ENCODE measurements around the gene ZNF638.

Gene ZNF638

DNA sequence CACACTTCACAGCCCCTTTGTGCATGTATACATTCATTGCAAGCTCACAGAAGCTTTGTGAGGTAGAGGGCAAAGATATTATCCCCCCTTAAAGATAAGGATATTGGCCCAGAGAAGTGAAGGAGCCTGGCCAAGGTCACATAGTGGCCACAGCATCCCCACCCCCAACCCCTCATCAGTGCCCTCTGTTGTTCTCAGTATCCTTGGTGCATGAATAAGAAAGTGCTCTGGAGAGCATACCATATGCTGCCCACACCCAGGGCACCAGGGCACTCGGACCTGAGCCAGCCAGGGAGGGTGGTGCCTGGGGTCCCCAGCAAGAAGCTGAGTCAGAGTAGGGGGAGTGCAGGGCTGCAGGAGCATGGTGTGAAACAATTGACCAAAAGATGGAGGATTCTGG lies 125.0 kb downstream of the ZNF638 start:
- DNase-seq = no peak

DNA sequence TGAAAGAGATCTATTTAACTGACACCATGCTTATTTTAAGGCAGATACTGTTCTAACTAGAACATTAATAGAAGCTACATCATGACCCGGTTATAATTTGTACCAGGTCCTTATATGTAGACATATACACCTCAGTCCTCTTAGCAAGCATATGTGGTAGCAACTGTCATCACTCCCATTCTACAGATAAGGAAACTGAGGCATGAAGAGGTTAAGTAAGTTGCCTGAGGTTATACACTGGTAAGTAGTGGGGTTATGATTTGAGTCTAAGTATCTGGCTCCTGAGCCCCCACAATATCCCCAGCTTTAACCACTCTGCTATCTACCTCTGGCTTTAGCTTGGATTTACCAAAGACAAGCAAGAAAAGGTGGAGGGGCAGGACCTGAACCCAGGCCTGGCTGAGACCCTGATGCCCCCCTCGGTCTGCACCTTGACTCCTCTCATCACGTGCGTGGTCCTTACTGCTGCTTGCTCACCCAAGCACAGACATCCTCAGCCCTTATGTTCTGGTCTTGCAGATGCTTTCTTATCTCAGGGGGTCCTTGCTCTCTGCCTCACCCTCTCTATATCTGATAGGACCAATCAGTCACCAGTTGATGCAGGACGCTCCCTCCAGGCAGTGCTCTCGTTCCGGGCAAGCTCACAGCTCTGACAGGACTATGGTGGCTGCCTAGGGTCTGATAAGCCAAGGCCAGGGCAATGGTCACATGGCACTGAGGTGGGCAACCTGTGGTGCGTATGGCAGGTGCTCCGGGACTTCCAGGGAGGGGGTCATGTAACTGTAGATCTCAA lies 125.7 kb downstream of the ZNF638 start:
- DNase-seq = no peak

DNA sequence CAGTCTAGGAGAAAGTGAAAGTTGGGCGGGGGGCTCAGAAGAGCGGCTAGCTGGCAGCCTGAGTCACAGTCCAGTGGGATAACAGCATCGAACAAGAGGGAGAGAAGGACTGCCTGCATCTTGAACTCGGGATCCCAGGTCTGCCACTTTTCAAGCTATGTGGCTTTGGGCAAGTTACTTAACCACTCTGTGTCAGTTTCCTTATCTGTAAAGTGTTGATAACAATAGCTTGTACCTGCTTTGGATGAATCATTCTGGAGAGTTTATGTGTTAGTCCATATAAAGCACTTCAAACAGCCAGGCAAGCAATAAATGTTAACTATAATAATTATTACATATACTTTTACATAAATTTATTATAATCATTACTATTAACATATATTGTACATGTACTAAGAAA lies 126.3 kb downstream of the ZNF638 start:
- no peak for DNase-seq

DNA sequence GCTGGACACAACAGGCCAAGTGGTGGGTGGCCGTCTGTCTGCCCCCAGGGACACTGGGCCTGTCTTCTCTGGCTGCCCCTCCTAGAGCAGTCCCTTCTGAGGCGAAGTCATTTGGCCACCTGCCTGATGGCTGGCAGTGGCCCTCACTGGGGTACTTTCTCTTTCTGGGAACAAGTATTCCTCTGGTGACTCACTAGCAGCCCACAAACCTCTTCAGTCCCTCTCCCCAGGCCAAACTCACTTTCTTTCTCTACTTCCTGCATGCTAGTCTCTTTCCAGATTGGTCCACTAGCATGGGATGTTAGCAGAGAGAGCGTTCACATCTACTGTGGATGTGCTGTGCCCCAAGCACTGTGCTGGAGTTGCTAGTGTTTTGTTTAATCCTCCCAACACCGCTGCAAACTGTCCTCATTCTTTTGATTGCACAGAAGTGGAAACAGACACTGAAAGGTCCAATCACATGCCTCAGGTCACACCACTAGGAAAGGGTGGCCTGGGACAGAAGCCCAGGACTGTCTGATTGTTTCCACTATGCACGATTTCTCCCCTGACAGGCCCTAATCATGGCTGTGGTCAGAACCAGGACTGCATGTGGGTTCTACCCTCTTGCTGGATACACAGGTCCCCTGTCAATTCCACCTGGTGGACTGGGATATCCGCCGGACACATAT lies 127.0 kb downstream of the ZNF638 start:
- no peak for DNase-seq

DNA sequence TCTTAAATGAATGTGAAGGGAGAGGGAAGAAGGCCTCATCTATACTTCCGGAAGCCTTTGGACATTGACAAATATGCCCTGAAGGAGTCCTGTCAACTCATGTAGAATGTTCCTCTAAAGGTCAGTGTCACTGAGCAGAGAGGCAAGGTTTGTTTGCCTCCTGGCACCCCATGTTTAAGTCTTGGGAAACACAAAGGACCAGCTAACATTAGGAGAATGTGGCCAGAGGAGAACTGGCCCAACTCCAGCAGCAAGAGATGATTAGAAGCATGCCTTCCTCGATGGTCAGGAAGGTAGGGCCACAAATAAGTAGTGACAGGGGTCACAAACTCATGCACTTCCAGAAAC lies 127.5 kb downstream of the ZNF638 start:
- DNase-seq = no peak

DNA sequence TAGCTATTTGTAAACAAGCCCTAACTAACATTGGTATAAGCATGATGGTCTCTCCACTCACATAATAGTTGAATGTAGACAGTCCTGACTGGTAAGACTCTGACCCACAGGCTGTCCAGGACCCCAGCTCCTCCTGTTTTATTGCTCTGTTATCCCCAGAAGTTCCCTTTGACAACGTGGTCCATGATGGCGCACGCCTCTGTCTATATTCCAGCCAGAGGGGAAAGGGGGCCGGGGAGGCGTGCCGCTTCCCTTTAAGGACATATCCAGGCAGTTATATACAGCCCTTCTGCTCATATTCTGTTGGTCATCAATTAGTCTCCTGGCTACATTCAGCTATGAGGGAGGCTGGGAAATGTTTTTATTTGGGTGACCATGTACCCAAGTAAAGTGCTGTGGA lies 128.5 kb downstream of the ZNF638 start:
- DNase-seq = no peak

DNA sequence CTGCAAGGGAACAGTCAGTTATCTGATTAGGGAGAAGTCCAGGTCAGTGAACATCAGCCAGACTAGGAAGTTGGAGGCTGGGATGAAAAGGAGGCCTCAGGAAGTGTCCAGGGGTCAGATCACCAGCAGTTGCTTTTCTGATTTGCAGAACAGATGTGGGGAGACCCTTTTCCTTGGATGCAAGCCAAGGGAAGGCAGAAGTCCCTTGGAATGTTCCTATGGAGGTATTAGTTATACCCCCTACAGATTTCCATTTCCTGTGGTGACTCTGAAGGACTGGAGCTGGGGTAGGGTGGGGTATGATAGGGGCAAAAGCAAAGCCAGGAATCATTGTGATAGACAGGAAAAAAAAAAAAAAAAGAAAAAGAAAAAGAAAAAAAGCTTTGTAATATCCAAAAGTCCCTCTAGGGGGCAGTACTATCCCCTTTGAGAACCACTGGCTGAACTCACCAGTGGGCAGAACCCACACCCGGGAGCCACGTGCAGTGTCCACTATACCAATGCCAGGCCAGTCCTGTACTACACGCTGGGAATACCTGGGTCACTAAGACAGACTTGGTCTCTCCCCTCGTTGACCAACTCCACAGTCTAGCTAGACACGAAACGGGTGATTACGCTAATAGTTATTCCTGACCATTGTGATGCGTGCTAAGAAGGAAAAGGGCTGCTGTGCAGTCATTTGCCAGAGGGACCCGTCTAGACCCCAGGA lies 129.2 kb downstream of the ZNF638 start:
- no peak for DNase-seq

DNA sequence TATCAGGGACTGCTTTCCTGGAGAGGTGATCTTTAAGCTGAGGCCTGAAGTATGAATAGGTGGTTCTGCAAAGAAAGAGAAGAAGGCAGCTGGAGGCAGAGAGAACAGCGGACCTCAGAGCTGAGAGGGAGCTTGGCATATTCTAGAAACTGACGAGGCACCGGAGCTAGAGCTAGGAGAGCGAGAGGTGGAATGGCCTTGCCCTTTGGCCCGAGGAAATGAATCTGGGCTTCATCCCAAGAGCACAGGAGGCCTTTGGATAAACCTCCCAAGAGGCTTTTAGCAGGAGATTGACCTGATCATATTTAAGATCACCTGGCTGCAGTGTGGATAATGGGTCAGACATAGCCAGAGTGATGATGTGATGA lies 129.7 kb downstream of the ZNF638 start:
- no peak for DNase-seq

DNA sequence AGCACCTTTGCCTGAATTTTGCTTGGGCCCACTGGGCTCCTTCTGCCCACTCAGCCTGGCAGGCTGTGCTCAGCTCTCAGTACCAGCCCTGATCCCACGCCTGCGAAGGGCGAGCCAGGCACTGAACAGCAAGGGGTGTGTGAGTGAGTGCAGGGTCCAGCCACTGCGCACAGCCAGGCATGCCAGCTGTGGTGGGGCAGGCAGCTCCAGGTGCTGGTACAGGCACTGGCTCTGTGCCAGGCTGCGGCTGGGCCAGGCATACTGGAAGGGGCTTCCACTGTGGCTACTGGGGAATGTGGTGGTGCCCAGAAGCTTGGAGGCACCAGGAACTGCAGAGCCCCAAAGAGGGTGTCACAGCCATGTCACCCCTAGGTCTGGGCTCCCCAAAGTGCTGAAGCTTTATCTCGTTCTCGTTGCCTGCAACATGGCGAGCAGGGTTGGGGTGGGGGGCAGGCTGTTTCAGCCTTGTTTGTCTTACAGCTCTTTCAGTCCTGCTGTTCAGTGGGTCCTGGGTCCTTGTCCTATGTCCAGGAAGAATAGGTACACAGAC lies 130.5 kb downstream of the ZNF638 start:
- no peak for DNase-seq

DNA sequence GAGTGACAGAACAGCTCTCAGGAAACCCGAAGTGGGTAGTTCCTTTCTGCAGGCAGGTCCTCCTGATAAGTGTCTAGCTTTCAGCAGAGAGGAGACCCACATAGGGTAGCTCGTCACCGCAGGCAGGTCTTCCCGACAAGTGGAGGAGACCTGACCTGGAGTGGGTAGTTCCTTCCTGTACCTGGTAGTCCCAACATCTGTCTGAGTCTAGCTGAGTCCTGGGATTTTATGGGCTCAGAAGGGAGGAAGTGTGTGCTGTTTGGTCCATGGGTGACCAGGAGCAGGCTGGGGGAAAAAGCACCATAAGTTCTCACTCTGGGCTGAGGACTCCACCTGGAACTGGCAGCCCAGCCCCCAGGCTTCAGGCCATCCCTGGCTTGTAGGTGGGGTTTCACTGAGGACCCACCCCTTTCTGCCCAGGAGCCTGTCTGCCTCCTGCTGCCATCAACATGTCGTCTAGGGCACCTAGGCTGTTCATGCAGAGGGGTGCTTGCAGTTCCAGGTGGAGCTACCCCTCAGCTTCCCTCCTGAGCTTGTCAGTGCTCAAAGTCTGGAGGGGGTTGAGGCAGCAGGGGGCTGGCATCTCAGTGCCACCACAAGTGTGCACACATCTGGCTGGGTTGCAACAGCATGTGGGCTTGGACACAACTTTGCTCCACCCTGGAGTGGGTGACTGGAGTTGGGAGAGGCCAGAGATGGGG lies 131.2 kb downstream of the ZNF638 start:
- DNase-seq = no peak

DNA sequence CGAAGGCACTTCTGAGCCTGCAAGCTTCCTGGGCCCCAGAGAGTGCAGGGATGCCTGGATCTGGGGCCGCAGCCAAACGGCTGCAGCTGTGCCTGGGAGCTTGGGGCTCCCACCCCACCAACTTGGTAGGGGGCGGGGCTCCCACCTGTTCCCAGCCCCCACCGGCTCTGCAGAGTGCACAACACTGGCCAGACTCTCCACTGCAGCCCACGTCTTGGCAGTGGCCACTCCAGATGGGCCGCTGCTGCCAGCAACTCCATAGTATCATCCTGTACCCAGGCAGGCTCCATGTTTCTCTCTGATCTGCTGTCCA lies 131.7 kb downstream of the ZNF638 start:
- no peak for DNase-seq

DNA sequence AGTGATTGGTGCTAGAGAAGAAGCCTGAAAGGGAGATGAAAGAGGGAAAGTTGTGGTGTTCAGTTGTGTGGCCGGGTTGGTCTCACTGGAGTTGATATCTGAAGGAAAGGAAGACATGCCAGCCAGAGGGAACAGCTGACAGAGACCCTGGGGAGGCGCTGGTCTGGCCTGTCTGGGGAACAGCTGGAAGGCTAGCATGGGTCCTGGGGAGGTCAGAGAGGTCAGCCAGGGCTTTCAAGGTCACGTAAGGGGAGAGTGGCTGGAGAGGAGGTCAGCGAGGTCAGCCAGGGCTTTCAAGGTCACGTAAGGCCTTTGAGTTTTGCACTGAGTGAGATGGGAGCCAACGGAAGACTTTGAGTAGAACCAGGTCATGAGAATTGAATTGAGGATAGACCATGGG lies 132.8 kb downstream of the ZNF638 start:
- DNase-seq = no peak

DNA sequence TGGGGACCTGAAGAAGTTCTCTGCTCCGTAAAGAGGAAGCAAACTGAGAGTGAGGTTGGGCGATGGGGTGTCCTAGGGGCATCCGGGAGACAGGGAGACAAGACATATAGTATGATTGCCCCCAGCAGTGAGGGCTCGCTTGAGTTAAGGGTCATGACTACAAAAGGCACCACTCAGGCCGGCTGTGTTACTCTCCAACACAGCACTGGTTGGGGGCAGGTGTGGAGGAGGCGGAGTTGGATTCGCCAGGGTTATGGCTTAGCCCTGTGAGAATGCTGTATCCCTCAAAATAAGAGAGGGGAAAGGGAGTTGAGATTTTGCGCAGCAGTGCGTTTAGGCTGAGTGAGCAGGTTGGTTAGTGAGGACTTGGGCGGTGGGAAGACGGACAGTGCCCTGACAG lies 133.8 kb downstream of the ZNF638 start:
- DNase-seq = no peak

DNA sequence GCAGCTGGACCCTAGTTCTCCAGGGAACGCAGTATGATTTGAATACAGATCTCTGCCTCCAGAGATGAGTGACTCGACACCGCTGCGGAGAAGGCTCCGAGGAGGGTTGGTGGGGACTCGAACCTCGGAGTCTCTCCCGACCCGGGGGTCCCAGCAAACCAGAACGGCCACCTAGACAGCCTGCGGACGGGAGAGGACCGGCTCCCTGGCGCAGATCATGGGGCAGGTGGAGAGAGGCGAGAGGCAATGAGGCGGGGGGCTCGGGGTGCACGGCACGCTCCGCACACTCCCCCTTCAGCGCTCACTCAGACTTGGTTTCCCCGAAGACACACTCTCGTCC lies 134.3 kb downstream of the ZNF638 start:
- DNase-seq = no peak

DNA sequence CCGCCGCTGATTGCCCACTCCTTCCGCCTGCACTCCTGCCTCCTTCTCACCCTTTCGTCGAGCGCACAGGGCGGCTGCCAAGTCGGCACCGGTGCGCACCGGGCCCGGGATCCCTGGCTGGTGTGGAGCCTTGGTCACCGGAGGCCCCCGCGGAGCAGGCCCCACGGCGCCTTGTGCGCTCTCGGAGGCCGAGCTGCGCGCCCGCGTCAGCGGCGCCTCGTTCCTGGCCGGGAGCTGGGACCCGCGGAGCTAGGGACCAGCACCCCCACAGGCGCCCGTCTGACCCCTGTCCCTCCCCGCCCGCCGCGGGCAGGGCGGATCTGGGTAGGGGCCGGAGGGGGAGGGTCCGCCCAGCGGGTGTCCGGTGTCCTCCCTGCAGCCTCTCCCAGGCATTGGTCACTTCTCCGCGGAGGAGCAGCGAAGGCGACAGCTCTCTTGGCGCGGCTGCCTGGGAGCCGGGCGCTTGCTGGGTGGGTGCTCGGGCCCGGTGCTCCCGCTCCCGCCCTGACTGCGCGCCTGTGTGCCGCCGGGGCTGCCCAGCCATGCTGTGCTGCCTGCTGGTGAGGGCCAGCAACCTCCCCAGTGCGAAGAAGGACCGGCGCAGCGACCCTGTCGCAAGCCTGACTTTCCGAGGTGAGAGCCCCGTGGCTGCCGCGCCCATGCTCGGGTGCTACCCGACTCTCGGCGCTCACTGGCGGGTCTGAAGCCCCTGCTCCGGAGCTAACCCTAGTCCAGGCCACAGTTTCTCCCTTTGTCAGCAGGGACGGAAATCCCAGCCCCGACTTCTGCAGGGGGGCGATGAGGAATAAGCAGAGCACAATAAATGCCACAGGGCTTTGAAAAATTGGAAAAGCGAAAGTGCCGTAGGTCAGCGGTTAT lies 135.0 kb downstream of the ZNF638 start:
- peak in 1 of 2 experiments; percentile 7 for DNase-seq

DNA sequence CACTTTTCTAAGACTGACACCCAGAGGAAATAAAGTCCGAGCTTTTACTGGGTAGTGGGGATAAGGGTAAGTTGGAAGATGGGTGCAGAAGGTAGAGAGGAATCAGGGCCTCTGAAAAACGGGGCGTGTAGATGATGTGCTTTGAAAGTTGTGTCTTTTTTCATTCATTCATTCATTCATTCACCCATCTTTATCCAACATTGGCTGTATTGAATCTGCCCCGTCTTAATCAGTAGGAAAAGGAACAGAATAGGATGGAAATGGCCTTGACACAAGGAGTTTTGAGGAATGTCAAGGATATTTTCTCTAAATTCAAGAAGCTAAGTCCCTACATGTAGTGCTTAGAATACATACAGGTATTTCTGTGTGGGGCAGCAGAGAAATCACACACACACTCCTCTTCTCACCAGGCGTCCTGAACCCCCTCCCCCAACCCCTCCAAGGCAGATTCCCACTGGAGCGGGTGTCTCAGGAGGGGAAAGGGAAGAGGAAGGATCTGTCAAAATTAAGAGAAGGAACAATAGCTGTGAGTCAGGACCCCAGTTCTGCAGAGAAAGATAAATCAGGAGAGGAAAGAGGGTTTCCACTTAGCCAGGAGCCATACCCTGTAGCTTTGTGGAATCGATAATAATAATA lies 135.7 kb downstream of the ZNF638 start:
- no peak for DNase-seq

DNA sequence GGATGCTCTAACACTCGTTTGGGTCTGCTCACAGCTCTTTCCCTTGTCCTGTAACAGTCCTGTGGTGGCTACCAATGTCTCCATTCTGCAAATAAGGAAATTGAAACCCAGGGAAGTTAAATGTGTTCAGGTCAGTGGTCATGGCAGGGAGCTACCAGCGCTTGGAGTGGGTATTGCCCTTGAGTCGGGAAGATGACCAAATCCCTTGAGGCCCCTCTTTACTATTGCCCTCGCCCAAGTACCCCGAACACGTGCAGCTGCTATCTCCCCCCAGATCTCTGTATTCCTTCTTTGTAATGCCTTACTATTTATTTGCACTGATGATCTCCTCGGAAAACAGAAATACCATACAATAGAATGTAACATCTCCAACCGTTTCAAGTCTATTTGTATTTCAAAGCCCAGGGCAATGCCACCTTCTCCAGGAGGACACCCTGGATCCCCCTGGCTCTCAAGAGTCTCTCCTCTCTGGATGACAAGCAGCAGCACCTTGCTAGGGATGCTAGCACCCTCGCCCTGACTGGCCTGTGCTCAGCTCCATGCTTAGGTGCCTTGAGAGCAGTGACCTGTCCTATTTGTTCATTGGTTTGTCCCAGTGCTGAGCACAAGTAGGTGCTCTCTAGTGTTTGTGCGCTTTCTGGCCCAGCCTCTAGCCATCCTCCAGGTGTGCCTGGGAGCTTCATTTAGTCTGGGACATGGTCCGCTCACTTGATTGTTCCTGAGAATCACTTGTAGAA lies 136.9 kb downstream of the ZNF638 start:
- DNase-seq = no peak

DNA sequence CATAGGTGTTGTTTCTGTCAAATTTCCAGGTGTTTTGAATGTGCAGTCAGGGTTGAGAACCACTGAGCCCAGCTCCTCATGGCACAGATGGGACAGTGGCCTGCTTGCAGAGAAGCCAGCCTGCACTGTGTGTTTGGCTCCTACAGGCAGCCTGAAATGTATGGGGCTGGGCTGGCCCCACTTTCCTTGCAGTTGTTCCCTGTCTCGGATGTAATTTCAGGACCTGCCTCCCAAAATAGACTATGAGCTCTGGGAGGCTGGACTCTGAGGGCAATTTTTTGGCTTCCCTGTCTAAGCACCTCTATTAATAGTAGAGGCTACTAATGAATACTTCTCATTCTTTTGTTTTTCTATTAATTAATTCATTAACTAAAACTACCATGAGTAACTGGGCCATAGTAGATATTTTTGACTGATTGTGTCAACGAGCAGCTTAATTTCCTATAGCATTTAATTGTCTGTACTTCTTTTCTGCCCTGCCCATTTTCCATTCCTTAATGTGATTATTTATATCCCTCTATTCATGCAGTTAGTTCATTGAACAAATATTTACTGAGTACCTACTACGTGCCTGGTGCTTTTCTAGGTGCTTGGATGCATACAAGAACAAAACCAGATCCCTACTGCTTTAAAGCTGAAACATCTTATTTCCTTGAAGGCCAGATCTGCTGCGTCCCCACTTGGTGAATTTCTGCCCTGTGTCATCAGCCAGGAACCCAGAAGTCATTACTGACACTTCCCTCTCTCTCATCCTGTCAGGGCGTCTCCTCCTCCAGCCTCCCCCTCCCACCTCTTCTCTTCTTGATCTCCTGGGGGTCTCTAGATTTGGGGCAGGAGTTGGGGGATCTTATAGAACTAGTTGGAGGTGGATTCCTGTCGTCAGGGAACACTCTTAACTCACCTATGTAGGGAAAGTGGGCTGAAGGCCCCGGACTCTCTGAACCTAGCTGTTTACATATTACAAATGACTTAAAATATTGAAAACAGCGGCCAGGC lies 138.1 kb downstream of the ZNF638 start:
- DNase-seq = no peak

DNA sequence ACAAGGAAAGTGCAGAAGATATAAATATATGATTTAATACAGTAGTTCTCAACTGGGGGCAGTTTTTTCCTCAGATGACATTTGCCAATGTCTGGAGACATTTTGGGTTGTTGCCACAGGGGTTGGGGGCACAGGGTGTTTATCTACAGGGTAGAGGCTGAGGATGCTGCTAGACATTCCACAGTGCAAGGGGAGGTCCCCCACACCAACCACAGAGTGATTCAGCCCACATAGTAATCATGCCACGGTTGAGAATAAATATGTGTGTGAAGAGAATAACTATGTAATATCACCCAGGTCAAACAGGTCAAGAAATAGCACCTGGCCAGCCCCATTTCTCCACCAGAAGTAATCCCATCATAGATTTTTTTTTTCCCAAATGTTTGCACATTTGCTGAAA lies 139.7 kb downstream of the ZNF638 start:
- DNase-seq = no peak

DNA sequence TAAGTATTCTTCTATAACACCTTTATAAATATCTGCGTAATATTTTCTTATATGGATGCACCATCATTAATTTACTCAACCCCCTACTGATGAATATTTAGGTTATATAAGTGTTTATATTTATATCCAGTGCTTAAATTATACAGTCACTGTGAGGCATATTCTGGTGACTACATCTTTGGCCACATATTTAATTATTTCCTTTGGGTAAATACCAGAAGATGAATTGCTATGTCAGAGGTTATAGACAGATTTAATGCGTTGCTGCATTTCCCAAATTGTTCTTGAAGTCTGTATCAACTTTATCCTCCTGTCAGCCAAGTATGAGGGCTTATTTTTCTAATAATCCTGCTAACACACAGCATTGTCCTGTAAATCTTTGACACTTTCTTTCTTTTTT lies 140.4 kb downstream of the ZNF638 start:
- DNase-seq = no peak

Data from stimulated activated CD4-positive, alpha-beta T cell treated with anti-CD3 and anti-CD28 coated beads, Interleukin-4, amount 100 ng/mL, for 4 hours (primary cell).